ENCODE measurements around the gene ZBTB7A.

DNA sequence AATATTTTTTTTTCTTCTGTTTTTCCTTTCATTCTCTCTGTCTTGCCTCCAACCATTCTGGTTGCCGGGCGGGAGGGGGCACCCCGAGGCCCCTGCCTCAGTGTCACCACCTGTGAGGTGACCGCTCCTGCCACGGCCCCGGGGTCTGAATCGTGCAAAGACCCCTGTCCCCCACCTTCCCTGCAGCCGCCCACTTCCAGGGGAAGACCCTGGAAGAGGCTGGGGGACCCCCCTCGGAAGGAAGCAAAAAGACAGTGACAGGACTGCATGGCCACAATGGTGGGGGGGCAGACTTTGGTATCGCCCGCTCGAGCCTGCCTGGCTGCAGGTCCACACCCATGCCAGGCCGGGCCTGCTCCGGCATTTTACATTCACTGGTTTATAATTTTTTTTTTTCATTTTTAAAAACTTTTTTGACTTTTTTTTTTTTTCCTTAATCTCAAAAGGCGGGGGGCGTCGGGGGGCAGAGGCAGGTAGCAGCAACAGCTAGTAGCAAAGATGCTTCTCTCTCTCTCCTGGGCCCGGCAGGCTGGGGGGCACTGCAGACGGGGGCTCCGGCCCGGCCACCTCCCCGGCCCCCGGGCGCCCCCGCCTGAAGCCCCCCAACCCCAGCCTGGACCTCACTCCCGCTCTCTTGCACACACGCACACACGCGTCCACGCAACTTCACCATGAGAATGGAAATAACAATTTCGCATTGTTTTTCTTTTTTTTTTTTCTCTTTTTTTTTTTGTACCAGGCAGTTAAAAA lies 22.6 kb downstream of the ZBTB7A start:
- TF ChIP-seq, protein P1, sequence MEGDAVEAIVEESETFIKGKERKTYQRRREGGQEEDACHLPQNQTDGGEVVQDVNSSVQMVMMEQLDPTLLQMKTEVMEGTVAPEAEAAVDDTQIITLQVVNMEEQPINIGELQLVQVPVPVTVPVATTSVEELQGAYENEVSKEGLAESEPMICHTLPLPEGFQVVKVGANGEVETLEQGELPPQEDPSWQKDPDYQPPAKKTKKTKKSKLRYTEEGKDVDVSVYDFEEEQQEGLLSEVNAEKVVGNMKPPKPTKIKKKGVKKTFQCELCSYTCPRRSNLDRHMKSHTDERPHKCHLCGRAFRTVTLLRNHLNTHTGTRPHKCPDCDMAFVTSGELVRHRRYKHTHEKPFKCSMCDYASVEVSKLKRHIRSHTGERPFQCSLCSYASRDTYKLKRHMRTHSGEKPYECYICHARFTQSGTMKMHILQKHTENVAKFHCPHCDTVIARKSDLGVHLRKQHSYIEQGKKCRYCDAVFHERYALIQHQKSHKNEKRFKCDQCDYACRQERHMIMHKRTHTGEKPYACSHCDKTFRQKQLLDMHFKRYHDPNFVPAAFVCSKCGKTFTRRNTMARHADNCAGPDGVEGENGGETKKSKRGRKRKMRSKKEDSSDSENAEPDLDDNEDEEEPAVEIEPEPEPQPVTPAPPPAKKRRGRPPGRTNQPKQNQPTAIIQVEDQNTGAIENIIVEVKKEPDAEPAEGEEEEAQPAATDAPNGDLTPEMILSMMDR (IDR thresholded peaks at IDR 0.05) = no peak
- no peak for TF ChIP-seq POLR2A (IDR thresholded peaks at IDR 0.05)
